ENCODE results near the gene OR1L8.

The OR1L8 gene

DNA sequence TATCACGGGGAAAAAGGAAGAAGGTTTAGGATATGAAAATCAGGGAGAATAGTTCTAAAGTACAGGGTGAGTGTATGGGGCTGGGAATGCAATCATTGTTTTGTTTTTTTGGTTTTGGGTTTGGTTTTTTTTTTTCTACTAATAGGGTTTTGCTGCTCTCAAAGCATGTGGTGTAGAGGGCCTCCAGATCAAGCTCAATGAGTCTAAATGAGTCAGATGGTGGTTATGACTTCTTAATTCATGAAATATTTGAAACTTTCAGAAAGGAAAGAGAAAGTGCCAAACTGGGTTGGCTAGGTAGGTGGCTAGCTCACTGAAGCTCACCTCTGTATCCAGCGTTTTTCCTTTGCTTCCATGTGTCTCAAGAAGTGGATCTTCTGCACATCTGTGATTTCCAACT lies 10.7 kb downstream of the OR1L8 start:
- no peak for TF ChIP-seq CTCF (IDR thresholded peaks at IDR 0.05)

- no peak for TF ChIP-seq CTCF (IDR thresholded peaks at IDR 0.05)
Observed at GRCh38 chr9:122567901-122568300, 15.3 kb downstream of the OR1L8 start.

DNA sequence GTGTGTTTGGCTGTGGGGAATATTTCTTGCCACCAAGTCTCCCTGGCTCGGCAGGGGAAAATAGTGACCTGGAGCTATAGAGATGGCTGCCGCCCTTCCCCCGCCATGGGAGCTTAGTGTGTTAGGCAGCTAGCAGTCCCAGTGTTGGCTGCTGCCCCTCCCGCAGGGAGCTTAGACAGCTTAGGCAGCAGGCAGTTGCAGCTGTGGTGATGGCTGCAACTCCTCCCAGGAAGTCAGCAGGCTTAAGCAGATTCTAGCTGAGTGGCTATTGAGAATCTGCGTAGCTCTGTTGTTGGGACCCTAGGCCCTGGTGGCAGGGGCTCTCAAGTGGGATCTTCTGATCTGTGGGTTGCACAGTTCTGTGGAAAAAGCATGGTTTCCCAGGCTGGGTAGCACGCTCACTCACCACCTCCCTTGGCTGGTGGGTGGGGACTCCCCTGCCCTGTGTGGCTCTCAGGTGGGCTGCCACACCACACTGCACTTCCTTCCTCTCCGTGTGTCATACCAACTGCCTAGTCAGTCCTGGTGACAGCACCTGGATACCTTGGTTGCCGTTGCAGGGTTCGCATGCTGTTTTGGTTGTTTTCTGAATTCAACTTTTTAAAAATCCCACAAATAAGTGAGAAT lies 20.9 kb downstream of the OR1L8 start:
- no peak for TF ChIP-seq CTCF (IDR thresholded peaks at IDR 0.05)

- no peak for TF ChIP-seq CTCF (IDR thresholded peaks at IDR 0.05)
Observed at GRCh38 chr9:122561446-122561845, 21.7 kb downstream of the OR1L8 start.

DNA sequence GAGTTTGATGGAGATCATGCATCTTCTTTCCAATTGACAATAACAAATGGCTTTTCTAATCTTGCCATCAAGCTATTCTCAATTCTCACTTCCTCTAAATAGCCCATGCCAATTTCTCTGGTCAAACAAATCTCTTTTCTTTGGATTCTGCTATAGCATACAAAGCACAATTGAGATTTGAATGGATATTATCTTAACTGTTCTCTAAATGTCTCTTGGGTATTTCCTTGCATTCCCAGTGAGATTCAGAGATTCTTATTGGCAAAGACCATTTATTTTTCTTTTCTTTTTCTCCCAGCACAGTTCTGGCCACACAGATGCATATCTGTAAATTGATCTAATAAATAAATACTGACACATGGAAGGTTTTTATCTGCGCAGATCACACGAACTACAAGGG lies 30.4 kb downstream of the OR1L8 start, which contains the start of gene OR1N2:
OR1N2 (plus strand) TSS at position 301 of the 400 bp plus-strand sequence. CDS start 100 bp downstream, outside the sequence.
- no peak for TF ChIP-seq CTCF (IDR thresholded peaks at IDR 0.05)

GRCh38 chr9:122551371-122551770 lies 31.8 kb downstream of the OR1L8 start:
- no peak for TF ChIP-seq CTCF (IDR thresholded peaks at IDR 0.05)

GRCh38 chr9:122546196-122546595 lies 37.0 kb downstream of the OR1L8 start:
- TF ChIP-seq CTCF (IDR thresholded peaks at IDR 0.05) = no peak

DNA sequence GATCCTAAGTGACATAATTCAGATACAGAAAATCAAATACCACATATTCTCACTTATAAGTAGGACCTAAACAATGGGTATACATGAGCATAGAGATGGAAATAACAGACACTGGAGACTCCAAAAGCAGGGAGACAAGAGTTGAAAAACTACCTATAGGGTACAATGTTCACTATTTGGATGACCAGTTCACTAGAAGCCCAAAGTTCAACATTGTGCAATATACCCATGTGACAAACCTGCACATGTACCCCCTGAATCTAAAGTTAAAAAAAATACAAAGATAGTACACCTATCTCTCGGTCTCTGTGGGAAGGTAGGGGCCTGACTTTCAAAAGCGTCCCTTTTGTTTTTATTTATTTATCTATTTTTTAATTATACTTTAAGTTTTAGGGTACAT lies 44.4 kb downstream of the OR1L8 start:
- no peak for TF ChIP-seq CTCF (IDR thresholded peaks at IDR 0.05)

Data from LNCAP (cell line).